ENCODE data around the gene ABHD5.

Gene ABHD5

DNA sequence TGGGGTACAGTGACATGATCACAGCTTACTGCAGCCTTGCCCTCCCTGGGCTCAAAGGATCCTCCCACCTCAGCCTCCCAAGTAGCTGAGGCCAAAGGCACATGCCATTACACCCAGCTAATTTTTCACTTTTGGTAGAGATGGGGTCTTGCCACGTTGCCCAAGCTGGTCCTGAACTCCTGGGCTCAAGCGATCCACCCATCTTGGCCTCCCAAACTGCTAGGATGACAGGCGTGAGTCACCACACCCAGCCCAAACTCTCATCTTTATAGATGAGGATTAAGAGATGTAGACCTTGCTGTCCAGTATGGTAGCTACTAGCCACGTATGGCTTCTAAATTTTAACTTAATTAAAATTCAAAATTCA, 4.4 kb upstream of the ABHD5 start:
- DNase-seq = no peak

DNA sequence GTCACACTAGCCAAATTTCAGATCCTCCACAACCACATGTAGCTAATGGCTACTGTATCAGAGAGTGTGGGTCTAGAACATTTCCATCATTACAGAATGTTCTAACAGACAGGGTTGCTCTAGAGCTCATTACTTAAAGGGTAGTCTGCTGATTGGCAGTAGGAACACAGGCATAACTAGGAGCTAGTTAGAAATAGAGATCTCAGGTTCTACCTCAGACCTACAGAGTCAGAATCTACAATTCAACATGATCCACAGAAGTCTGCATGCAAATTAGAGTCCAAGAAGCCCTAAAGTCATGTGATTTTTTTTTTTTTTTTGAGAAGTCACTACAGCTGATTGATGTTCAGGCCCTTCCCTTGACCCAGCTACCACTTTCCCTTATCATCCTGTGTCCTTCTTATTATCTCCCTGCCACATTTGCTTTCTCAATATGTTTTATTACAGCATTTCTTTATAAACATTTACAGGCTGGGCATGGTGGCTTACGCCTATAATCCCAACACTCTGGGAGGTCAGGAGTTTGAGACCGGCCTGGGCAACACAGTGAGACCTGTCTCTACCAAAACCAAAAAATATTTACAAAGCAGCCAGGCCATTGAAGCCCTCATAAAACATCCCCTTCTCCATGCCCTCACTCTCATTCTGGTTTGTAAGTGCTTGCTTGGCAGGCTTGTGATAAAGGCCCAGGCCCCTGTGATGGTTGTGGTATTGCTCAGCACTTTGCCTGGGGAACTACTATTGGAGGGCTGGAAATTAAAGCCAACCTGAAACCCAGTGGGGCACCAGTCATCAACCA, 3.8 kb upstream of the ABHD5 start:
- DNase-seq = no peak

DNA sequence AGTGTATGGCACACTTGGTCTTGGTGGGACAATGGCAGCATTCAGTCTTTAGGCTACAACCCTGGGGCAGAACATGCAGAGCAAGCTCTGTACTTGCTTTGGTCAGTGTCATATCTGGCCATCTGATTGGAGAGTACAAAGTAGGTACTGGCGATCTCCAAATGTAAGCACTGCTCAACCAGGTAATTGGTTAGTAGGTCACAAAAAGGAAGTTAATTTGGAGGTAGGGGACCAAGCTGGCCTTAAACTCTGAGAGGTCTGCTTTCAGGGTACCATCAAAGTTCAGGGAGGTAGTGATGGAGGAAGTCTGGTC, 3.3 kb upstream of the ABHD5 start:
- no peak for DNase-seq

GRCh38 chr3:43688245-43688650, 2.5 kb upstream of the ABHD5 start:
- DNase-seq = no peak

- no peak for DNase-seq
These were observed 1.6 kb upstream of the ABHD5 start for GRCh38 chr3:43689166-43689565.

GRCh38 chr3:43689766-43690399, 855 bp upstream of the ABHD5 start:
- no peak for DNase-seq

- peak; percentile 28 for DNase-seq
These were observed 620 bp downstream of the ABHD5 start for GRCh38 chr3:43691120-43691995.

DNA sequence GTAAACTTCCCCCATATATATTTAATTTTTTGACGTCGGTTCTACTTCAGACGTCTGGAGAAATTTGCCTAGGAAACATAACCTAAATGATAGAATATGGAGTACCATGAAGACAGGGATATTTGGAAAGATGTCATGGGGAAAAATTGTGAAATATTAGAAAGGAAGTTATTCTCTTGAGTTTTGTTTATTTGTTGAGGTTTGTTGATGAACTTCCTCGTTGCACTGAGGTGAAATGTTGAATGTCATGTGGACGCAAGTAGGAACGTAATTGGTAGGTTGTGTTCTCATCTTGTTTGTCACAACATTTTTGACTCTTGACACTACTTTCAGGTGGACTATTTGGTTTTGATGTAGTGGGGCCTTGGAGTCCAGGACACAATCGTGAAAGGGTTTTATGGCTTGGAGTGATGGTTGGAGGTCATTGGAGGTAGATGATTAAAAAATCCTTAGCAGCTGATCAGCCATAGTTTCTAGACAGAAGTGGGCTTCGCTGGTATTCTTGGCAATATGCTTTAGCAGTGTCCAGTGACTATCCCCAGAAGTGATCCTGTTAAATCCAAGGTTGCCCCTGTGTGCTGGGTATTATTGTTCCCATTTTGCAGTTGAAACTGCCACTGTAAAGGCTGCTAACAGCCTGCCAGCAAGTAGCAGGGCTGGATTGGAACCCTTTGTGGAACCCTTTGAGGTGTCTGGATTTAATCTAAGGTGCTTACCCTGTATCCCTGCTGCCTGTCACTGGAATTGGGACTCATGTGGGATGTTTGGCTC, 1.5 kb downstream of the ABHD5 start:
- no peak for DNase-seq

DNA sequence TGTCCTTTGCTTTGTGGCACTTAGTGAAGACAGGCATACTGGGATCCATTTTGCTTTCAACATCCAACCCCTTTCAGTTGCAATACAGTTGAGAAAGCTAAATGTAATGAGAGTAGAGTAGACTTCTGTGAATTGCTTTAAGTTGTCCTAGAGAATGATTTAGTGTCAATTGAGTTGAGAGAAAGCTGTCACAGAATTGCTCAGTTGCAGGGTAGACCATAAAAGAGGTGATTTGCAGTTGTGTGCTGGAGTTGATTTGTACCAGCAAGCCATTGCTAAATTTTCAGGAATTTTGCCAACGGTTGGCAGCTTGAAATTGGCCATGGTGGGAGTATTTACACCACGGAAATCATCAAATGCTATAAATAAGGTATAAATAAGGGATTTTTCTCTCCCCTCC, 2.2 kb downstream of the ABHD5 start:
- no peak for DNase-seq

- no peak for DNase-seq
These were observed 2.9 kb downstream of the ABHD5 start for GRCh38 chr3:43693594-43693993.

- DNase-seq = no peak
These were observed 4.7 kb downstream of the ABHD5 start for GRCh38 chr3:43695443-43695842.

DNA sequence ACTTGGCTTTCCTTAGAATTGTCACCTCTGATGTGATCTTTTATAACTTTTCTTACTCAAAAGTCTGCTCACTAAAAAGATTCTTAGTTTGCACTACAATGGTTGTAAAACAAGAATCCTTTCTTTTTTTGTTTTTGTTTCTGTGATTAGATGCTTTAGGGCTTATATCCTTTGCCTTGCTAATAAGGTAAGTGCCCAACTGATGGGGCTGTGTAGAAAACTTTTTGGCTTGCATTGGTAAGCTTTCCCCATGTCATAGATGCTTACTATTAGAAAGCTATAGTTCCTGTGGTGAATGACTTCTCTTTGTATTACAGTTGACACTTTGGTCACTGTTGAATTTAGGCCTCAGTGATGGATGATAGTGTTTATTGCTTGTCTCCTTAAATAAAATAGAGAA, 5.1 kb downstream of the ABHD5 start:
- no peak for DNase-seq

DNA sequence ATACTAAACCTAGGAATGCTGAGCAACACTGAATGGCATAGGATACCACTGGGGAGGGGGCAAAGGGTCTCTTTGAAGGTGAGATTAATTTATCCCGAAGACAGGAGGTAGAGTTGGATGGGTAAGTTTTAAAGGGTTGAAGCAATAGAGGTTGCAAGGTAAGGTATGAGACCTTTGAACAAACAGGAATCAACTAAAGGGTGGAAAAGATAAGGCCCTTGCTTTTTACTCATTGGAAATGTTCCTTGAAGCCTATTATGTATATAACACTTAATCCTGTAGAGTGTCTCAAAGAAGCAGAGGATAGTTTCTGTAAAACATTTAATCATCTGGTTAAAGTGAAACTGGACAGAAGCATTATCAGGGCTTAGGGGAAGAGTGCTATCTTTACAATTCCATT, 5.7 kb downstream of the ABHD5 start:
- DNase-seq = no peak

GRCh38 chr3:43696881-43697280, 6.1 kb downstream of the ABHD5 start:
- no peak for DNase-seq

GRCh38 chr3:43699864-43700263, 9.1 kb downstream of the ABHD5 start:
- peak; percentile 15 for DNase-seq

DNA sequence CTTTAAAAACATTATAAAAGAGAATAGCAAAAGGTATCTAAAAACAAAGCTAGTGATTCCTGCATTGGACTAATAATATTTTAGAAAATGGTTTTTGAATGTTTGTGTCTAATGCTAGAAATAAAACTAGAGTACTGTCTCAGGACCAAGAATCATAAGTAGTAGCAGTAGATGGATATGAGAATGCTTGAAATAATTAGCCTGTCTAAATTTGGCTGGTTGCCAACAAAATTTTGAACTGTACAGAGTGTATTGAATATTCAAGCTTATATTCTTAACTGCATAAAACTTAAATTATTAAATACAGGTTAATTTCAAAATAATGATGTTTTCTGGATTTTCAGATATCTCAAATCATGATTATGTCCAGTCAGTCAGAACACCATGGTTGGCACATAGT, 14.0 kb downstream of the ABHD5 start:
- no peak for DNase-seq

- DNase-seq = no peak
These were observed 15.6 kb downstream of the ABHD5 start for GRCh38 chr3:43706342-43706741.

DNA sequence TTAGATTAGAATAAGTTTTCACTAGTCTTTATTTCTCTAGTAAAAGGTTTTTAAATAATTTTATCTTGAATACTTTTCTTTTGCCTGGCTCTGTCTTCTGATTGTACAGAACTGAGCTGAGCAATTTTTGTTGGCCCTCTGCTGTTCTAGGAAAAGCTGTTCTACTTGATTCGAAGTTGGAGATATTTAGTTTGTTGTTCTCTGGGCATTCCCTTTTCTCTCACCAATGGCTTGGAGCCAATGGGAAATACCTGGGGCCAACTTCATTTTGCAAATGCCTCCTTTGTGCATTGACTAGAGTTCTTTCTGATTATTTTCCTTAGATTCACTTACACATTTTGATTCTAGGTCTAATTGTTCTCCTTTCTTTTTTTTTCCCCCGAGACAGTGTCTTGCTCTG, 16.5 kb downstream of the ABHD5 start:
- no peak for DNase-seq

GRCh38 chr3:43707998-43708397, 17.3 kb downstream of the ABHD5 start:
- no peak for DNase-seq

DNA sequence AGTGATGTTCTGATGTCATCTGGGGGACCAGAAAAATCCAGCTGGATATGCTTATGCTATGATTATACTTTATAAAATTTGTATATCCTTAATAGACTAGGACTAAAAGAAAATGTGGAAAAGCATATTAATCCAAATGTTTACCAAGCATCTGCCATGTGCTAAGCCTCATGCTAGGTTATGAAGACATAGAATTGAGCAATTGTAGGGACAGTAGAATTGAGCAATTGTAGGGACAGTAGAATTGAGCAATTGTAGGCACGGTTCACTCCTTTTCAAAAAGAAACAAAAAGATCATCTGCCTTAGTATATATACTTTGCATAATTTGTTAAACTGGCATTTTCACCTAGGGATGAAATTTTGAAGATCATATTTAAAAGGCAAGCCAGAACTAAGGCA, 18.3 kb downstream of the ABHD5 start:
- no peak for DNase-seq

- no peak for DNase-seq
These were observed 19.9 kb downstream of the ABHD5 start for GRCh38 chr3:43710607-43711006.

GRCh38 chr3:43718296-43718695, 27.6 kb downstream of the ABHD5 start:
- DNase-seq = no peak

DNA sequence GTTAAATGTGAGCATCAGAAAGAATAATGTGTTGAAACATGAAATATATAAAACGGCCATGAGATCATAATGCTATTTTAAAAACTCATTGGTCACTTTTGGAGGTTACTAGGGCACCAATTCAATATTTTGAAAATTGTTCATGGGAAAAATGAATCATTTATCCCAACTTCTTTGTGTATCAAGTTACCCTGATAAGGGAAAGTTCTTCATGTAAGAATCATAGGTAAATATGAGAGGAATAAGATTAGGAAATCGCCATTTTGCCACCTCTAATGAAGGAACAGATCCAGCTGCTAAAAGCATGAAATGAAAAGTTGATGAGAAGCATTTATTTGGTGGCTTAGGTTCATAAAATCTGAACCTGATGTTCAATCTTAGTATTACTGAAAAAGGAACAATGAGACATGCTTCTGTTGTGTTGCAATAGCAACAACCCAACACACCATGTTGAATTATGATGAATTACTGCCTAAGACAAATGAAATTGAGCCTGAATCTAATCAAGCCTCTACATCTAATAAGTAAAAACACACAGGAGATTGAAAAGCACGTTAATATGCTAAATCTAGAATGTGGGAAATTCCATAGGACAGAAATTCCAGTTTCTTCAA, 32.5 kb downstream of the ABHD5 start:
- no peak for DNase-seq
